ENCODE measurements around the gene PTCH2.

The PTCH2 gene

GRCh38 chr1:44775078-44775929, 67.7 kb downstream of the PTCH2 start, which contains the start of gene RPS8:
Gene RPS8, plus strand, starts transcription at chr1:44775540. Its CDS starts 57 bp downstream, at chr1:44775597.
- H3K4me2 ChIP-seq (ENCODE audit: low read length) = peak within 1 kb of the TSS; percentile 89
- peaks cover 10% of the 10 kb centered on the region; the same call in 1 of the 2 replicates for H3F3A ChIP-seq (ENCODE audit: insufficient read depth, low read length)
- H3K79me2 ChIP-seq (ENCODE audit: insufficient read depth, low read length) = peaks cover 16% of the 10 kb centered on the region

More at GRCh38 chr1:44775078-44775929, 67.7 kb downstream of the PTCH2 start, which contains the start of gene RPS8:
- H3K4me1 ChIP-seq (ENCODE audit: insufficient read depth, low read length, severe bottlenecking) = peaks cover 36% of the 10 kb centered on the region
- H4K20me1 ChIP-seq (ENCODE audit: insufficient read depth, low read length) = no peaks in the 10 kb centered on the region
- TF ChIP-seq EZH2 (IDR thresholded peaks at IDR 0.05; ENCODE audit: borderline replicate concordance, low read length) (no peak), CTCF (IDR thresholded peaks at IDR 0.05; ENCODE audit: low read length) (no peak)
- H3K9me2 ChIP-seq (ENCODE audit: low read depth, low read length) = no peaks in the 10 kb centered on the region
- H3K9me3 ChIP-seq (ENCODE audit: low read length) = no peaks in the 10 kb centered on the region
- H2AFZ ChIP-seq (ENCODE audit: low read length) = no peak within 1 kb of the TSS
- peak within 1 kb of the TSS; percentile 82 for H3K27ac ChIP-seq (ENCODE audit: low read depth, low read length, poor library complexity, severe bottlenecking)
- H3K9ac ChIP-seq (ENCODE audit: low read length) = peak within 1 kb of the TSS; percentile 94
- H3K36me3 ChIP-seq (ENCODE audit: insufficient read depth, low read length) = peaks cover 47% of the 10 kb centered on the region
- peak within 1 kb of the TSS; percentile 92 for H3K4me3 ChIP-seq (ENCODE audit: low read depth, low read length, poor library complexity, severe bottlenecking)
- H3K27me3 ChIP-seq (ENCODE audit: insufficient read depth, low read length) = no peaks in the 10 kb centered on the region
